HG03280 (cell line): ENCODE results near the gene GJB3.
"Not testable (repeated sequence)": the region's sequence is repeated elsewhere in the genome, so short reads cannot be mapped to it uniquely, and the experiment has no call there.

Experiments
- ATAC-seq: cut with Tn5 transposase; IDR thresholded peaks from one replicate; pipeline ENCODE4 v1.9.1; 2021; ENCODE audit warnings: mild to moderate bottlenecking, moderate library complexity; ENCODE audit not compliant: unreplicated experiment

The GJB3 gene

GRCh38 chr1:34785231-34785874, 4.3 kb downstream of the GJB3 start:
- ATAC-seq = no peak

GRCh38 chr1:34785875-34786470, 5.0 kb downstream of the GJB3 start:
- ATAC-seq = no peak

- ATAC-seq = peak; percentile 65
Measured at GRCh38 chr1:34786521-34787325, 5.7 kb downstream of the GJB3 start.

- no peak for ATAC-seq
Measured at GRCh38 chr1:34787461-34788420, 6.7 kb downstream of the GJB3 start.

GRCh38 chr1:34790985-34791384, 10.0 kb downstream of the GJB3 start:
- no peak for ATAC-seq

- no peak for ATAC-seq
Measured at GRCh38 chr1:34792424-34792823, 11.4 kb downstream of the GJB3 start.

GRCh38 chr1:34792868-34793727, 12.1 kb downstream of the GJB3 start, which contains the start of gene GJA4:
Gene GJA4, plus strand, starts transcription at chr1:34792999. Its CDS starts 1,215 bp downstream, at chr1:34794214.
- ATAC-seq = no peak

GRCh38 chr1:34794001-34794789, 13.2 kb downstream of the GJB3 start:
- no peak for ATAC-seq

GRCh38 chr1:34794790-34795180, 13.8 kb downstream of the GJB3 start:
- ATAC-seq = no peak

GRCh38 chr1:34795916-34796315, 14.9 kb downstream of the GJB3 start:
- ATAC-seq = no peak

GRCh38 chr1:34796990-34797389, 16.0 kb downstream of the GJB3 start:
- ATAC-seq = no peak

- no peak for ATAC-seq
Measured at GRCh38 chr1:34800214-34800613, 19.2 kb downstream of the GJB3 start.

GRCh38 chr1:34803770-34804169, 22.8 kb downstream of the GJB3 start:
- no peak for ATAC-seq

- ATAC-seq = no peak
Measured at GRCh38 chr1:34806396-34806795, 25.4 kb downstream of the GJB3 start.

GRCh38 chr1:34808051-34808810, 27.2 kb downstream of the GJB3 start:
- ATAC-seq = no peak

- not testable (repeated sequence) for ATAC-seq
Measured at GRCh38 chr1:34810781-34811180, 29.8 kb downstream of the GJB3 start.

- ATAC-seq = no peak
Measured at GRCh38 chr1:34816332-34816731, 35.3 kb downstream of the GJB3 start.

- no peak for ATAC-seq
Measured at GRCh38 chr1:34816778-34817177, 35.8 kb downstream of the GJB3 start.
